Measurements from ENCODE around the gene DHX36.

GRCh38 chr3:154223519-154223918 is 100.8 kb downstream of the DHX36 start:
- TF ChIP-seq POLR2A (IDR thresholded peaks at IDR 0.05) (no peak), CTCF (IDR thresholded peaks at IDR 0.05) (no peak)
